ENCODE measurements around the gene IL18BP. TPM values are rescaled to one million over a fixed set of nuclear protein-coding genes. Genes with fewer than 3 reads are reported as not detected.

IL18BP gene
- total and polyA plus RNA-seq, 9 of the 15 experiments (the other 6 are each of a cell fraction or from before 2014, with no cell fraction given): 0.34 to 9.4 (median 3.2) TPM

DNA sequence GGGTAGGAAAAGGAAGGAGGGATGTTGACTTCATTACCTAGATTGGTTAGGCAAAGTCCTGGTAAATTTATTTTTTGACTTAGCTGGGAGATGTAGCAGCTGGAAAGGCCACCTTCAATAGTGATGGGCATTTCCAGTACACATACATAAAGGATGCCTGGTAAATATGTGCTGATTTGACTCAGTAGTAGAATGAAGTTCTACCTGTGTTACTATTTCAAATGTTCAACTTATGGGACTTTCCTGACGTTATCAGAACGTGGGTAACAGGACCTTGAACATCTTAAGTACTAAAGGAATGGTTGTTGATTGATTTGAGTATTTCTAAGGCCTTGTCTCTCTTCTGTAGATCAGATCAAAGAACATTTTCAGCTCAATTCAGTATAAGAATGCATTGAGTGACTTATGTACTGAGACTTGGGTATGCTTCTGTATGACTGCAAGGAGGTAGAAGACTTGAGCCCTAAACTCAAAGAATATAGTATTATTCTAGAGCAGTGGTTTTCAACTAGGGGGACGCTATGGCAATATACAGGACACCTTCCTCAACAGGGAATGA lies 42.7 kb upstream of the IL18BP start (continued):
- TF ChIP-seq, protein P1, sequence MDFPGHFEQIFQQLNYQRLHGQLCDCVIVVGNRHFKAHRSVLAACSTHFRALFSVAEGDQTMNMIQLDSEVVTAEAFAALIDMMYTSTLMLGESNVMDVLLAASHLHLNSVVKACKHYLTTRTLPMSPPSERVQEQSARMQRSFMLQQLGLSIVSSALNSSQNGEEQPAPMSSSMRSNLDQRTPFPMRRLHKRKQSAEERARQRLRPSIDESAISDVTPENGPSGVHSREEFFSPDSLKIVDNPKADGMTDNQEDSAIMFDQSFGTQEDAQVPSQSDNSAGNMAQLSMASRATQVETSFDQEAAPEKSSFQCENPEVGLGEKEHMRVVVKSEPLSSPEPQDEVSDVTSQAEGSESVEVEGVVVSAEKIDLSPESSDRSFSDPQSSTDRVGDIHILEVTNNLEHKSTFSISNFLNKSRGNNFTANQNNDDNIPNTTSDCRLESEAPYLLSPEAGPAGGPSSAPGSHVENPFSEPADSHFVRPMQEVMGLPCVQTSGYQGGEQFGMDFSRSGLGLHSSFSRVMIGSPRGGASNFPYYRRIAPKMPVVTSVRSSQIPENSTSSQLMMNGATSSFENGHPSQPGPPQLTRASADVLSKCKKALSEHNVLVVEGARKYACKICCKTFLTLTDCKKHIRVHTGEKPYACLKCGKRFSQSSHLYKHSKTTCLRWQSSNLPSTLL (IDR thresholded peaks at IDR 0.05): no peak
- no peak for TF ChIP-seq MCM2 (IDR thresholded peaks at IDR 0.05; ENCODE audit: low read depth)
- no peak for TF ChIP-seq ZNF644 (tag; IDR thresholded peaks at IDR 0.05; ENCODE audit: low read depth)
- no peak for TF ChIP-seq NFE2L1 (tag; IDR thresholded peaks at IDR 0.05; ENCODE audit: borderline replicate concordance, low read depth)
- TF ChIP-seq GTF2A2 (tag; IDR thresholded peaks at IDR 0.05): no peak
- TF ChIP-seq U2AF2 (optimal IDR thresholded peaks at IDR 0.05; ENCODE audit: low read depth, low read length): no peak
- no peak for TF ChIP-seq NR4A1 (CRISPR knock-in tag; IDR thresholded peaks at IDR 0.05)
- no peak for TF ChIP-seq NR4A1 (tag; IDR thresholded peaks at IDR 0.05)
- TF ChIP-seq, protein P2, sequence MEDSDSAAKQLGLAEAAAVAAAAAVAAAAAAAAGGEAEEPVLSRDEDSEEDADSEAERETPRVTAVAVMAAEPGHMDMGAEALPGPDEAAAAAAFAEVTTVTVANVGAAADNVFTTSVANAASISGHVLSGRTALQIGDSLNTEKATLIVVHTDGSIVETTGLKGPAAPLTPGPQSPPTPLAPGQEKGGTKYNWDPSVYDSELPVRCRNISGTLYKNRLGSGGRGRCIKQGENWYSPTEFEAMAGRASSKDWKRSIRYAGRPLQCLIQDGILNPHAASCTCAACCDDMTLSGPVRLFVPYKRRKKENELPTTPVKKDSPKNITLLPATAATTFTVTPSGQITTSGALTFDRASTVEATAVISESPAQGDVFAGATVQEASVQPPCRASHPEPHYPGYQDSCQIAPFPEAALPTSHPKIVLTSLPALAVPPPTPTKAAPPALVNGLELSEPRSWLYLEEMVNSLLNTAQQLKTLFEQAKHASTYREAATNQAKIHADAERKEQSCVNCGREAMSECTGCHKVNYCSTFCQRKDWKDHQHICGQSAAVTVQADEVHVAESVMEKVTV (CRISPR knock-in tag; IDR thresholded peaks at IDR 0.05): no peak
- TF ChIP-seq SIN3B (IDR thresholded peaks at IDR 0.05; ENCODE audit: low read depth): no peak
- TF ChIP-seq, protein P3, sequence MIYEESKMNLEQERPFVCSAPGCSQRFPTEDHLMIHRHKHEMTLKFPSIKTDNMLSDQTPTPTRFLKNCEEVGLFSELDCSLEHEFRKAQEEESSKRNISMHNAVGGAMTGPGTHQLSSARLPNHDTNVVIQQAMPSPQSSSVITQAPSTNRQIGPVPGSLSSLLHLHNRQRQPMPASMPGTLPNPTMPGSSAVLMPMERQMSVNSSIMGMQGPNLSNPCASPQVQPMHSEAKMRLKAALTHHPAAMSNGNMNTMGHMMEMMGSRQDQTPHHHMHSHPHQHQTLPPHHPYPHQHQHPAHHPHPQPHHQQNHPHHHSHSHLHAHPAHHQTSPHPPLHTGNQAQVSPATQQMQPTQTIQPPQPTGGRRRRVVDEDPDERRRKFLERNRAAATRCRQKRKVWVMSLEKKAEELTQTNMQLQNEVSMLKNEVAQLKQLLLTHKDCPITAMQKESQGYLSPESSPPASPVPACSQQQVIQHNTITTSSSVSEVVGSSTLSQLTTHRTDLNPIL (CRISPR knock-in tag; IDR thresholded peaks at IDR 0.05): no peak
- TF ChIP-seq CBFB (CRISPR knock-in tag; IDR thresholded peaks at IDR 0.05): no peak
- no peak for TF ChIP-seq ZNF282 (CRISPR knock-in tag; IDR thresholded peaks at IDR 0.05)
